HK-2 (cell line): Measurements from ENCODE around the gene LRP8.

Source experiments
- DNase-seq: peaks from one replicate; pipeline ENCODE4 v3.0.0-alpha.2; 2018; ENCODE audit not compliant: unreplicated experiment

Gene LRP8

GRCh38 chr1:53259932-53260331, 67.9 kb downstream of the LRP8 start:
- no peak for DNase-seq

- no peak for DNase-seq
These were observed 69.7 kb downstream of the LRP8 start for GRCh38 chr1:53258216-53258615.

GRCh38 chr1:53257454-53258081, 70.3 kb downstream of the LRP8 start:
- no peak for DNase-seq

DNA sequence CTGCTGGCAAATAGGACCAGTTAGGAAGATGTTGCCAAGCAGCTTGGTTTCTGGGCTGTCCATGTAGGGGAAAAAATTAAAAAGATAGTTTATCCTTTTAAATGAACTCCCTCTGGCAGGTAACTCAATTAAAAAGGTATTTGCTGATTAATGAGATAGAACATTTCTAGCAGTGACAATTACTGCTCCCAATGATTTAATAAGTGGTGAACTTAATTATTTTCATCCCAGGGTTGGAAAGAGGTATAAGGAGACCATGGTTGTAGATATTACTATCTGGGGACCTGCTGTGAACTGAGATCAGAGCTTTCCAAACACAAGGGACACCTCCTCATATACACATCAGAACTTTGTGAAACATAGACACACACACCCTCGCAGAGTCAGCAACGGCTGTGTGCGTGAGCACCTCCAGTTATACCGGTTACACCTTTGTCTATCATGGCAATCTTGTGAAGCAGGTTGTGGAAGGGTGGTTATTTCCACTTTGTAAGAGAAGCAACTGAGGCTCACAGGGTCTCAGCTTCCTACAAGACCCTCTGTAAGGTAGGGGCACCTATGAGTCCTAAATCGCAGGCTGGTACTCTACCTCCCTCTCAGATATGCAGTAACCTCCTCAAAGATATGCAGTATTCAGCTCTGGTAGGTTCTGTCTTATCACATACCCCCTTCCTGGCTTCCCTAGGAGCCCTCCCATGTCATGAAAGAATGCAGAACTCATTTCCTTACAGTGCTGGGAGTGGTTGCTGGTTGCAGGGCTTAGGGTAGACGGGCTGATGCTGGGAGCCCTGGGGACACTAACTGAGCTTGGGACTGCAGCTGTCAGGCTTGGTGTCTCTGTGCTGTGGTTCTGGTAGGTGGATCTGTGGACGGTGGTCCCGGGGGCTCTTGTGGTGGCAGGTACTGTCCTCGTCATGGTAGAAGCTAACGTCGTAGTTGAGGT, 71.1 kb downstream of the LRP8 start:
- DNase-seq, result no peak

DNA sequence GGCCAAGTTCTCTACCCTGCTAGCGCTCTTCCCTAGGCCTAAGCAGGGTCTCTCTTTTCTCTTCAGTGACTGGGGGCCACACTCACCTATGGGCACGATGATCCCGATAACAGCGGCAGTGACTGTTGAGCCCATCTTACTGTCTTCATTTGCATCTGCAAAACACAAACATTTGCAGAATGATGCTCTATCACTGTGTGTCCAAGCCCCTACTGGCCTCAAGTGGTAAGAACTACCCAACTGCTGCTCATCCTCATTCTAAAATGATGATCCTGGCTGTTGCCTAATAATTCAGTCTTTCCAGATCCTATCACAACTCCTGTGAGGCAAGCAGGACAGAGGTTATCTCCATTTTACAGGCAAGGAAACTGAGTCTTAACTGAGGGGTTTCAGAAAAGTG, 72.8 kb downstream of the LRP8 start:
- no peak for DNase-seq

- DNase-seq, result no peak
These were observed 73.7 kb downstream of the LRP8 start for GRCh38 chr1:53254011-53254640.

DNA sequence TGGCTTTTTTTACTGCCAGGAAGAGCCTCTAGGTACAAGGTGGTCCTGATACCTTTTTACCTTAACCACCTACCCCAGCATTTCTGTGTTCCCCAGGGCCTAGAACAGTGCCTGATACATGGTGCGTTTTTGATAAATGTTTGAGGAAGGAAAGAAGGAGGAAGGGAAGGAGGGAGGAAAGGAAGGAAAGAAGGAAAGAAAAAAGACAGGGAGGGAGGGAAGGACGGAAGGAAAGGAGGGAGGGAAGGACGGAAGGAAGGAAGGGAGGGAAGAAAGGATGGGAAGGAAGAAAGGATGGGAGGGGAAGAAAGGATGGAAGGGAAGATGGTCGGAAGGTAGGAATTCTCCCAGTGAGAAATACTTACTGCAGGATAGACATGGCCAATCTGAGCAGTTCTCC, 77.5 kb downstream of the LRP8 start:
- no peak for DNase-seq

DNA sequence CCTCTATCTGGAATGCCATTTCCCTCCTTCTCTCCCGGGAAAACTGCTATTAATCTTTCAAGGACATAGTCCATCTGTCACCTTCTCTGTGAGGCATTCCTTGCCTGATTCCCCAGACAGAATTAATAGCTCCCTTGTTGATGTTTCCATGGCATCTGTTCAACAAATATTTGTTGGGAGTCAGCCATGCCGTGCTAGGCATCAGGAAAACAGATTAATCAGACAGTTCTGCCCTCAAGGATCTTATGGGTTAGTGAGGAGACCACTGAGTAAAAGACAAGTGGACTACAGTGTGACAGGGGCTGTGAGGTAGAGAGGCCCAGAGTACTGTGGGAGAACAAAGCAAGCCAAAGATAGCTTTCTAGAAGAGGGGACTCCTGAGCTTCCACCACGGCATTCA, 78.2 kb downstream of the LRP8 start:
- no peak for DNase-seq

GRCh38 chr1:53246261-53247134, 81.4 kb downstream of the LRP8 start:
- DNase-seq, result no peak

GRCh38 chr1:53244141-53244540, 83.7 kb downstream of the LRP8 start:
- DNase-seq, result no peak

GRCh38 chr1:53242381-53242780, 85.5 kb downstream of the LRP8 start:
- DNase-seq, result no peak

- DNase-seq, result no peak
These were observed 86.0 kb downstream of the LRP8 start for GRCh38 chr1:53241828-53242227.

- peak; percentile 91 for DNase-seq
These were observed 89.4 kb downstream of the LRP8 start, which contains the start of gene MAGOH for GRCh38 chr1:53238197-53239155. Gene MAGOH, minus strand, starts transcription at chr1:53238518. Its CDS starts 70 bp downstream, at chr1:53238448.

GRCh38 chr1:53237638-53238037, 90.2 kb downstream of the LRP8 start:
- DNase-seq, result no peak

DNA sequence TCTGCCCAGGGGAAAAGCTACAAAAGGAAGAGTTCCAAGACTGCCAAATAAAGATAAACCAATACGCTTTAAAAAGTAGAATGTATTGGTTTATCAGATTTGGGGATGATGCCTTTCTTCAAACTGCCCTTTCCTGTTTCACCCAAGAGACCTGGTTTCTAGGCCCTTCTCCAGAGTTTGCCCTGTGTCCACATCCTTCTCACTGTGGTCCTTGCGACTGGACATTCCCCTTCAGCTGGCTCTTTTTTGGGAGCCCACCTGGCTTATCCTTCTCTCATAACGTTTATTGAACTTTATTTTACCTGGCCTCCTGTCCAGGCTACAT, 106.9 kb downstream of the LRP8 start:
- DNase-seq, result no peak

DNA sequence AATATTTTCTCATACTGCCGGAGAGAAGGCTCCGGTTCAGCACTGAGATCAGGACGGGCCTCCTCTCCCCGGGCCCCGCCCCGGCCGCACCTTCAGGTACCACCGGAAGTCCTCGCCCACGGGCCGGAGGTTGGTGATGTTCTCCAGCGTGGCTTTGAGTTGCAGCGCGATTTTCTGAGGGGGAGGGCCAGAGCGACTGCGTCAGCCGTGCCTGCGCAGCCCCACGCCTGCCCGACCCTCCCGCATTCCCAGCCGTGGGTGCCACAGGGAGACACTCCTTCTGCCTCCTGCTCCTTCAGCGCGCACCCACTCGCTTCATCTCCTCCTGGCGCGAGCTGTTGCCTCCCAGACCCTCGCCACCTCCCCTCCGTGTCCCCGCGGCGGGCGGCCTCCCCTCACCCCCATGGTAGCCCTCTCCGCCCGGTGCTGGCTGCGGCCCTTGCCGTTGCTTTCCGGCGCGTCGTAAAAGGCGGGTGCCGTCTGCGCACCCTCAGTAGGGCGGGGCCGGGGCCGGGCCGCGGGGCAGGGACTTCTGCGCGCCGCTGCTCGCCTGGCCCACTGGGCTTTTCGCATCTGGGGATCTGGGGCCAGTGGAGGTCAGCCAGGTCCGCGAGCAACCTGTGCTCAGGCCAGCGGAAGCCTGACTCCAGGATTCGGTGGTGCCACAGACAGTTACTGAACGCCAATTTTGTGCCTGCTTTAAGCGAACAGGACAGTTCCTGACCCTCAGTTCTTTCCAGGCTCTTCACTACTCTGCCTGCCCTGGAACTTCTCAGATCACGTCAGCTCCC, 107.5 kb downstream of the LRP8 start, which contains the start of gene CZIB:
Gene CZIB, minus strand, starts transcription at position 464 of the 791 bp plus-strand sequence. Its CDS starts 59 bp downstream, at position 405.
- DNase-seq, result peak; percentile 93

DNA sequence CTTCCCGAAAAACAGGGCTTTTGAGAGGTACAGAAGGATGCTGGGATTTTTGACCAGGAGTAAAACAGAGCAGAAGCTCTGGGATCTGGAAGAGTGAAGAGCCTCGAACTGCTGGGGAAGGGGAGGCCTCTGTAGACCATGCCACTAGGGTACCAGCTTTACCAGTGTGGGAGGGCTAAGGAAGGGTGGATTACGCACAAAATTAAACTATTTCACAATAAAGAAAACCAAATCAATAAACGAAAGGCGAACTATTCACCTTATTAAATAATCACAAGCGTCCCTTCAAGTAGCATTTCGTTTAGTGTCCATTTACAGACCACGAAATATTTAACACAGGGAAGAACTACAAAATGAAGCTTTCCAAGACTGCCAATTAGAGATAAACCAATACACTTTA, 108.2 kb downstream of the LRP8 start:
- no peak for DNase-seq

DNA sequence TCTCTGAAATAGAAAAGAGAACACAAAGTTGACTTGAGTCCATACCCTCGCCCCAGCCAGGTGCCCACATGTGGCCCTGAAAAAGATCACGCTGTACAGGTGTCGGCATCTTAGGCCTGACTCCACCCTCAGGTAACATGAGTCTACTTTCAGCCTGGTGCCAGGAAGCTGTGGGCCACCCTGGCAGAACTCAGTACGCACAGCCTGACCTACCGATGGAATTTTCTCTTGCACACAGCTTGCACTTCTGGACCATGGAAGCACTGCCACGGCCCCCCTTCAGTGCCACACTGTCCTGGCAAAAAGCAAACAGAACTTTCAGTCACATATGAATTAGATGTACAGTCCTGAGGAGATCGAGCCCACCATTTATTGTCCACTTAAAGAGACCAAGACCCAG, 109.7 kb downstream of the LRP8 start:
- DNase-seq, result no peak

GRCh38 chr1:53214376-53214940, 113.4 kb downstream of the LRP8 start:
- no peak for DNase-seq
